GM19025 (cell line): ENCODE data around the gene PALMD.

Experiments used
- ATAC-seq: cut with Tn5 transposase; IDR thresholded peaks from one replicate; pipeline ENCODE4 v1.9.1; 2021; ENCODE audit warnings: mild to moderate bottlenecking, low read depth, moderate library complexity; ENCODE audit not compliant: unreplicated experiment

PALMD gene

GRCh38 chr1:99737016-99737415, 91.1 kb downstream of the PALMD start:
- no peak for ATAC-seq

DNA sequence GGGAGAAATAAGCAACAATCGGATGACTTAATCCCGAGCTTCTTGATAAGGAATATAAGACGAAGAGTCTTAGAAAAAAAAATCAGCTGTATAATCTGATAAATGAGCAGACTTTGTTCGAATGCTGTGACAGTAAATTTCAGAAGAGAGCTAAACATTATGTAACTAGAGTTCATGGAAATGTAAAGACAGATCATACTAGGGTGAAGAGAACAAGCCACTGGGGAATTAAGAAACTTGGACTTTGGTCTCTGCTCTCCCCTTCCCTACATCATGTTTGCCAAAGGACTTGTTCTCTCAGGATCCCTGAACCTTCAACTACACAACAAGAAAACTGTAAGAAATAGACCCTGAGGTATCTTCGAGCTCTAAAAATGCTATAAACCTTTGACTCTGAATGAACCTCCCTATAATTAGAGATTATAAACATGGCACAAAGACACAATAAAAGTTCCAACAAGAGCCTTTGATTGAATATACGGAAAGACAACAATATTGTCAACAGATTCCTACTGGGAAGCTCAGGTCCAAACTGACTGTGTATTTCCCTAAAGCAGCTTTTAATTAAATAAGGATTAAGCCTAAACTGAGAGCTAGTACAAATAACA, 93.0 kb downstream of the PALMD start:
- no peak for ATAC-seq

DNA sequence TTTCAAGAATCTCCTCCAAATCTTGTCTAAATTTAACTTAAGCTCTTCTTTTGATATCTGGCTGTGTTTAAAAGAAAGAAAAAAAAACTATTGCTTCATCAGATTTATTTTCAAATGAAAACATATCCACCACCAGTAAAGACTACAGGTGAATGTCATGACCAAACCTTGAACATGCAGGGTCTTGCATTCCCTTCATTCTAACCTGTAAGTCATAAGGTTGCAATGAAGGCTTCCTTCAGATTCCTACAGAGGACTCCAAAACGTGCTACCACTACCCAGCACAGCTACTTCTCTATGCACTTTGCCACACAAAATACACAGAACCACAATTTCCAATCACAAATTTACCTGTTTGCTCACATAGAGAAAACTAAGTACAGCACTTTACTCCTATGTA, 94.2 kb downstream of the PALMD start:
- no peak for ATAC-seq
